H9 (cell line): ENCODE data around the gene IL20RB. TPM values are rescaled to one million over a fixed set of nuclear protein-coding genes. Genes with fewer than 3 reads are reported as not detected.

Experiments used
- DNase-seq: peaks from one replicate; pipeline ENCODE4 v3.0.0-alpha.2; 2017
- H2AFZ ChIP-seq: one replicate; pipeline ENCODE4 v1.6.1; 2013; ENCODE audit warnings: mild to moderate bottlenecking, low read length, control low read depth, moderate library complexity
- H2AK5ac ChIP-seq: 2 replicates; pipeline ENCODE4 v1.6.1; 2013; ENCODE audit warnings: low read length, control low read depth, mixed read lengths; ENCODE audit not compliant: insufficient read length
- H2BK120ac ChIP-seq: one replicate; pipeline ENCODE4 v1.6.1; 2013; ENCODE audit warnings: low read depth, mild to moderate bottlenecking, low read length, control low read depth, inconsistent platforms; ENCODE audit not compliant: poor library complexity, severe bottlenecking
- H2BK12ac ChIP-seq: 2 replicates; pipeline ENCODE4 v1.6.1; 2013; ENCODE audit warnings: low read length, control low read depth, mixed read lengths, low read depth; ENCODE audit not compliant: insufficient read length
- H2BK15ac ChIP-seq: 2 replicates; pipeline ENCODE4 v1.6.1; 2013; ENCODE audit warnings: low read depth, low read length, control low read depth
- H2BK20ac ChIP-seq: one replicate; pipeline ENCODE4 v1.6.1; 2013; ENCODE audit warnings: low read depth, mild to moderate bottlenecking, low read length, control low read depth, inconsistent platforms; ENCODE audit not compliant: poor library complexity, severe bottlenecking
- H2BK5ac ChIP-seq: 2 replicates; pipeline ENCODE4 v1.6.1; 2013; ENCODE audit warnings: low read length, control low read depth, mixed read lengths; ENCODE audit not compliant: insufficient read length
- H3K14ac ChIP-seq: 2 replicates; pipeline ENCODE4 v1.6.1; 2013; ENCODE audit warnings: low read length, control low read depth; ENCODE audit not compliant: insufficient read depth
- H3K18ac ChIP-seq: 2 replicates; pipeline ENCODE4 v1.6.1; 2013; ENCODE audit warnings: low read depth, mild to moderate bottlenecking, mixed read lengths, low read length, control low read depth; ENCODE audit not compliant: insufficient read length
- H3K23ac ChIP-seq: 2 replicates; pipeline ENCODE4 v1.6.1; 2013; ENCODE audit warnings: low read length, control low read depth, mixed read lengths, low read depth; ENCODE audit not compliant: insufficient read length
- H3K23me2 ChIP-seq: 2 replicates; pipeline ENCODE4 v1.6.1; 2013; ENCODE audit warnings: low read depth, mild to moderate bottlenecking, mixed read lengths, low read length, control low read depth; ENCODE audit not compliant: insufficient read length, poor library complexity, severe bottlenecking
- H3K27ac ChIP-seq: 2 replicates; pipeline ENCODE4 v1.5.1; 2013; ENCODE audit warnings: low read length, control low read depth, mixed read lengths, low read depth; ENCODE audit not compliant: insufficient read length
- H3K27me3 ChIP-seq: 2 replicates; pipeline ENCODE4 v1.6.1; 2013; ENCODE audit warnings: low read length, control low read depth, inconsistent platforms; ENCODE audit not compliant: insufficient read depth
- H3K4ac ChIP-seq: 2 replicates; pipeline ENCODE4 v1.6.1; 2013; ENCODE audit warnings: low read depth, mild to moderate bottlenecking, control low read depth, inconsistent platforms, low read length, moderate library complexity
- H3K4me1 ChIP-seq: 2 replicates; pipeline ENCODE4 v1.6.1; 2013; ENCODE audit warnings: low read length, control low read depth, inconsistent platforms; ENCODE audit not compliant: insufficient read depth
- H3K4me2 ChIP-seq: 2 replicates; pipeline ENCODE4 v1.6.1; 2013; ENCODE audit warnings: low read length, control low read depth, mixed read lengths; ENCODE audit not compliant: insufficient read length, insufficient read depth
- H3K56ac ChIP-seq: 2 replicates; pipeline ENCODE4 v1.6.1; 2013; ENCODE audit warnings: low read depth, mild to moderate bottlenecking, mixed read lengths, low read length, control low read depth; ENCODE audit not compliant: insufficient read length
- H3K79me1 ChIP-seq: 2 replicates; pipeline ENCODE4 v1.6.1; 2013; ENCODE audit warnings: low read depth, mild to moderate bottlenecking, moderate library complexity, low read length, control low read depth, inconsistent platforms; ENCODE audit not compliant: insufficient read depth, poor library complexity, severe bottlenecking
- H3K79me2 ChIP-seq: 2 replicates; pipeline ENCODE4 v1.6.1; 2013; ENCODE audit warnings: low read length, control low read depth, inconsistent platforms; ENCODE audit not compliant: insufficient read depth
- H3K9ac ChIP-seq: 2 replicates; pipeline ENCODE4 v1.6.1; 2013; ENCODE audit warnings: low read length, control low read depth, mixed read lengths; ENCODE audit not compliant: insufficient read length; ENCODE audit errors: extremely low read depth
- H3K9me3 ChIP-seq: one replicate; pipeline ENCODE4 v1.6.1; 2013; ENCODE audit warnings: low read depth, low read length, inconsistent platforms; ENCODE audit not compliant: control insufficient read depth
- H3T11ph ChIP-seq: one replicate; pipeline ENCODE4 v1.6.1; 2013; ENCODE audit warnings: mild to moderate bottlenecking, low read length, control low read depth, inconsistent platforms
- H4K20me1 ChIP-seq: one replicate; pipeline ENCODE4 v1.6.1; 2013; ENCODE audit not compliant: control insufficient read depth, insufficient read length, insufficient read depth
- H4K5ac ChIP-seq: 2 replicates; pipeline ENCODE4 v1.6.1; 2013; ENCODE audit warnings: low read depth, mild to moderate bottlenecking, mixed read lengths, low read length, control low read depth; ENCODE audit not compliant: insufficient read length
- H4K8ac ChIP-seq: replicated peaks from 2 replicates; pipeline ENCODE4 v1.6.1; 2013; ENCODE audit warnings: low read length, control low read depth, mixed read lengths, low read depth; ENCODE audit not compliant: insufficient read length
- H4K91ac ChIP-seq: 2 replicates; pipeline ENCODE4 v1.6.1; 2013; ENCODE audit warnings: low read depth, mild to moderate bottlenecking, moderate library complexity, mixed read lengths, low read length, control low read depth; ENCODE audit not compliant: insufficient read length
- H3K27ac Mint-ChIP-seq, 3 experiments: 2 replicates in 2 of 3; 3 replicates in 1 of 3; pipeline ENCODE4 v1.8.0; 2020 to 2021; ENCODE audit warnings: mixed read lengths in 3 of 3, mild to moderate bottlenecking in 1 of 3, moderate library complexity in 1 of 3
- H3K27me3 Mint-ChIP-seq: 2 replicates; pipeline ENCODE4 v1.8.0; 2021; ENCODE audit warnings: low read depth, mild to moderate bottlenecking, moderate library complexity, mixed read lengths
- H3K36me3 Mint-ChIP-seq, 3 experiments: 2 replicates in 2 of 3; 3 replicates in 1 of 3; pipeline ENCODE4 v1.8.0; 2020 to 2021; ENCODE audit warnings: low read depth in 3 of 3, mixed read lengths in 3 of 3; ENCODE audit not compliant: insufficient read depth in 1 of 3
- H3K4me1 Mint-ChIP-seq, 2 experiments: 2 replicates each; pipeline ENCODE4 v1.8.0; 2020; ENCODE audit warnings: mixed read lengths in 2 of 2
- H3K4me3 Mint-ChIP-seq, 2 experiments: 2 replicates in 1 of 2; 3 replicates in 1 of 2; pipeline ENCODE4 v1.8.0; 2020 to 2021; ENCODE audit warnings: mild to moderate bottlenecking in 2 of 2, mixed read lengths in 2 of 2, moderate library complexity in 1 of 2
- H3K9me3 Mint-ChIP-seq, 2 experiments: 2 replicates in 1 of 2; 3 replicates in 1 of 2; pipeline ENCODE4 v1.8.0; 2020; ENCODE audit warnings: mild to moderate bottlenecking in 2 of 2, mixed read lengths in 2 of 2, moderate library complexity in 1 of 2
- WGBS: extraction: QIAGEN DNeasy Blood & Tissue Kit; methylation state at CpG from one replicate; pipeline ENCODE4 v1.1.7; 2013; ENCODE audit warnings: missing lambda C conversion rate, low lambda C conversion rate, mixed read lengths; ENCODE audit not compliant: insufficient read length; ENCODE audit errors: extremely low coverage; 5-methylcytosine and 5-hydroxymethylcytosine counted together
- total RNA-seq: library from RNA; stranded (reverse); gene quantifications from 2 replicates; pipeline ENCODE4 v1.2.1, GENCODE V29; 2021
- TF ChIP-seq, protein P1 (sequence below): fragments of 200-600 bp; sonication (generic); conservative IDR thresholded peaks from 3 replicates; pipeline ENCODE4 v1.8.0; 2021; ENCODE audit warnings: antibody characterized with exemption, mild to moderate bottlenecking

The IL20RB gene
- total RNA-seq, 1 experiment from 2014 or later, result 1.5 TPM

DNA sequence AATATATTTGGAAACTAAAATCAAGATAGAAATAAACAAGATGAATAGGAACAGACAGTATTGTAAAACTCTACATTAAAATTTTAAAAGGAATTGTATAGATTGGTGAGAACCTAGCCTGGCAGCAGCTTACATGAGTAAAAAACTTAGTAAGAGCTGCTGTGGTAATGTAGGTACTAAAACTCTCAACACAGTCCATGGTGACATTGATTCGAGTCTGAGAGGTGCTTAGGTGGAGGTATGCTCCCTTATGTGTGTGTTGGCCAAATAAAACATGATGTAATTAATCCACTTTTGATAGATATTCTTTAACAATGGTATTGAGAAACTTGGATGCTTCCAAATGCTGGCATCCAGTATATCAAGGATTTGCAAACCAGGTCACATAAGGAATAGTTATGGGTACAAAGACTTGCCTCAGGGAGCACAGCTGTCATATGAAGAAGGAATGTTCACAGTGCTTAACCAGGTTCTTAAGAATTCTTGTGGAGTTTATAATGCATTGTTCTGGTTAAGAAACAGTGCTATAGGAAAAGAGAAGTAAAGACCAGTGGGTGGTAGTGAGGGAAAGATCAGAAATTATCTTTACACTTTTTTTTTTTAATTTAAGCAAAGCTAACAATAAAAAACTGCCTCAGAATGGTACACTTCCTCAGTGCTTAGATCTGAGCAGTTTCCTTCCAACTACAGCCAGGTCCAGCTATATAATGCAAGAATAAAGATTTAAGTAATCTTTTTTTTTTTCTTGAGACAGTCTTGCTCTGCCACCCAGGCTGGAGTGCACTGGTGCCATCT is 24.6 kb upstream of the IL20RB start:
- H2BK5ac ChIP-seq, result no peak overlapping the region
- H3K23ac ChIP-seq, result no peak overlapping the region
- no peak overlapping the region for H3K4me3 Mint-ChIP-seq
- no peak overlapping the region for H2AK5ac ChIP-seq
- no peaks in the 10 kb centered on the region for H3K27me3 ChIP-seq
- H2BK12ac ChIP-seq, result no peak overlapping the region
- H3K27ac Mint-ChIP-seq, result peak overlapping the region in 1 of 3 experiments; percentile 40; a peak in 1 of 7 replicates
- no peak overlapping the region for H3T11ph ChIP-seq
- H2BK20ac ChIP-seq, result no peak overlapping the region
- H3K4ac ChIP-seq, result no peak overlapping the region
- H4K5ac ChIP-seq, result no peak overlapping the region
- TF ChIP-seq, protein P1, sequence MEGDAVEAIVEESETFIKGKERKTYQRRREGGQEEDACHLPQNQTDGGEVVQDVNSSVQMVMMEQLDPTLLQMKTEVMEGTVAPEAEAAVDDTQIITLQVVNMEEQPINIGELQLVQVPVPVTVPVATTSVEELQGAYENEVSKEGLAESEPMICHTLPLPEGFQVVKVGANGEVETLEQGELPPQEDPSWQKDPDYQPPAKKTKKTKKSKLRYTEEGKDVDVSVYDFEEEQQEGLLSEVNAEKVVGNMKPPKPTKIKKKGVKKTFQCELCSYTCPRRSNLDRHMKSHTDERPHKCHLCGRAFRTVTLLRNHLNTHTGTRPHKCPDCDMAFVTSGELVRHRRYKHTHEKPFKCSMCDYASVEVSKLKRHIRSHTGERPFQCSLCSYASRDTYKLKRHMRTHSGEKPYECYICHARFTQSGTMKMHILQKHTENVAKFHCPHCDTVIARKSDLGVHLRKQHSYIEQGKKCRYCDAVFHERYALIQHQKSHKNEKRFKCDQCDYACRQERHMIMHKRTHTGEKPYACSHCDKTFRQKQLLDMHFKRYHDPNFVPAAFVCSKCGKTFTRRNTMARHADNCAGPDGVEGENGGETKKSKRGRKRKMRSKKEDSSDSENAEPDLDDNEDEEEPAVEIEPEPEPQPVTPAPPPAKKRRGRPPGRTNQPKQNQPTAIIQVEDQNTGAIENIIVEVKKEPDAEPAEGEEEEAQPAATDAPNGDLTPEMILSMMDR, result no peak
- no peaks in the 10 kb centered on the region; the same call in 1 of the 2 replicates for H3K79me2 ChIP-seq
- peaks cover 20 to 33% (median 23%) of the 10 kb centered on the region in 3 experiments; a peak in 6 of 7 replicates for H3K36me3 Mint-ChIP-seq
- no peak overlapping the region for H4K8ac ChIP-seq
- no peak overlapping the region for H2BK120ac ChIP-seq
- H3K18ac ChIP-seq, result no peak overlapping the region
- H3K27me3 Mint-ChIP-seq, result no peaks in the 10 kb centered on the region
- H3K9me3 Mint-ChIP-seq, result peaks cover 0 to 7% of the 10 kb centered on the region in 2 experiments; a peak in 3 of 5 replicates
- no CpG with 5 or more reads among the region's 1 CpG for WGBS
- H3K9me3 ChIP-seq, result no peaks in the 10 kb centered on the region
- H3K4me1 Mint-ChIP-seq, result no peaks in the 10 kb centered on the region; a peak in 1 of 4 replicates
- H2AFZ ChIP-seq, result no peak overlapping the region
- no peak overlapping the region for H3K14ac ChIP-seq
- H3K4me2 ChIP-seq, result no peak overlapping the region
- no peaks in the 10 kb centered on the region for H3K79me1 ChIP-seq
- H4K20me1 ChIP-seq, result no peaks in the 10 kb centered on the region
- H3K56ac ChIP-seq, result no peak overlapping the region
- no peak for DNase-seq
- no peak overlapping the region for H4K91ac ChIP-seq
- no peak overlapping the region for H2BK15ac ChIP-seq
- no peaks in the 10 kb centered on the region for H3K23me2 ChIP-seq
- H3K9ac ChIP-seq, result no peak overlapping the region
- no peak overlapping the region for H3K27ac ChIP-seq
- no peaks in the 10 kb centered on the region for H3K4me1 ChIP-seq
